ENCODE data around the gene ASPG.

DNA sequence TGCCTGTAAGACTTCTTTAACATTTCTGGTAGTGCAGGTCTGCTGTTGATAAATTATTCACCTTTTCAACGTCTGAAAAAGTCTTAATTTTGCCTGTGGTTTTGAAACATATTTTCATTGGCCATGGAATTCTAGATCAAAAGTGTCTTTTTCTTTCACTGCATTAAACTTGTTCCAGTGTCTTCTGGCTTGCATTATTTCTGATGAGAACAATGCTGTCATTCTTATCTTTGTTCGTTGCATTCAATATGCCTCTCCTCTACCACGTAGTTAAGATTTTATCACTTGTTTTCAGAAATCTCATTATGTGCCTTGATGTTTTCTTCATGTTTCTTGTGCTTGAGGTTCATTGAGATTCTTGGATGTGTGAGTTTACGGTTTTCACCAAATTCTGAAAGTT, 39.5 kb downstream of the ASPG start:
- TF ChIP-seq KDM5A (IDR thresholded peaks at IDR 0.05; ENCODE audit: borderline replicate concordance, low read length): no peak
- TF ChIP-seq CEBPB (IDR thresholded peaks at IDR 0.05; ENCODE audit: borderline replicate concordance, low read depth, low read length): no peak
- TF ChIP-seq MYC (CRISPR knock-in tag; IDR thresholded peaks at IDR 0.05; ENCODE audit: borderline replicate concordance): no peak
- no peak for TF ChIP-seq BHLHE40 (IDR thresholded peaks at IDR 0.05; ENCODE audit: low read length)
- no peak for TF ChIP-seq TOPORS (CRISPR knock-in tag; IDR thresholded peaks at IDR 0.05)
- TF ChIP-seq ATF1 (CRISPR knock-in tag; IDR thresholded peaks at IDR 0.05): no peak
- no peak for TF ChIP-seq TSC22D2 (CRISPR knock-in tag; IDR thresholded peaks at IDR 0.05; ENCODE audit: borderline replicate concordance)

Data from HepG2 (cell line).